ENCODE measurements around the gene KRTAP10-7. TPM values are rescaled to one million over a fixed set of nuclear protein-coding genes. Genes with fewer than 3 reads are reported as not detected.

Gene KRTAP10-7
- total and polyA plus RNA-seq, 2 donors from 2014 or later (not counting 2 experiments from before 2014, with no cell fraction given) = not detected

Other genes starting within 250 kb of the KRTAP10-7 start
- gene TRPM2, start 247.0 kb upstream of the KRTAP10-7 start, total RNA-seq = 1.1 and 2.5 TPM in 2 replicates
- 1.5 and 3.4 TPM in 2 replicates for gene TRPM2, start 247.0 kb upstream of the KRTAP10-7 start, polyA plus RNA-seq
- 2.0 and 2.6 TPM in 2 replicates for gene LRRC3, start 145.1 kb upstream of the KRTAP10-7 start, total RNA-seq
- gene LRRC3, start 145.1 kb upstream of the KRTAP10-7 start, polyA plus RNA-seq = 1.3 and 1.4 TPM in 2 replicates
- gene KRTAP10-1, start 60.4 kb upstream of the KRTAP10-7 start, total RNA-seq = not detected in 2 replicates
- not detected in 2 replicates for gene KRTAP10-1, start 60.4 kb upstream of the KRTAP10-7 start, polyA plus RNA-seq
- gene KRTAP10-2, start 49.1 kb upstream of the KRTAP10-7 start, total RNA-seq = not detected in 2 replicates
- not detected in 2 replicates for gene KRTAP10-2, start 49.1 kb upstream of the KRTAP10-7 start, polyA plus RNA-seq
- gene KRTAP10-3, start 41.8 kb upstream of the KRTAP10-7 start, total RNA-seq = not detected in 2 replicates
- not detected in 2 replicates for gene KRTAP10-3, start 41.8 kb upstream of the KRTAP10-7 start, polyA plus RNA-seq
- gene KRTAP10-4, start 26.9 kb upstream of the KRTAP10-7 start, total RNA-seq = not detected in 2 replicates
- not detected in 2 replicates for gene KRTAP10-4, start 26.9 kb upstream of the KRTAP10-7 start, polyA plus RNA-seq
- not detected in 2 replicates for gene KRTAP10-5, start 20.0 kb upstream of the KRTAP10-7 start, total RNA-seq
- gene KRTAP10-5, start 20.0 kb upstream of the KRTAP10-7 start, polyA plus RNA-seq = not detected in 2 replicates
- gene KRTAP10-6, start 8.1 kb upstream of the KRTAP10-7 start, total RNA-seq = not detected in 2 replicates
- not detected in 2 replicates for gene KRTAP10-6, start 8.1 kb upstream of the KRTAP10-7 start, polyA plus RNA-seq
- gene KRTAP10-8, start 11.5 kb downstream of the KRTAP10-7 start, total RNA-seq = not detected in 2 replicates
- not detected in 2 replicates for gene KRTAP10-8, start 11.5 kb downstream of the KRTAP10-7 start, polyA plus RNA-seq
- gene KRTAP10-9, start 26.5 kb downstream of the KRTAP10-7 start, total RNA-seq = not detected in 2 replicates
- gene KRTAP10-9, start 26.5 kb downstream of the KRTAP10-7 start, polyA plus RNA-seq = not detected in 2 replicates
- not detected in 2 replicates for gene KRTAP10-10, start 36.8 kb downstream of the KRTAP10-7 start, total RNA-seq
- gene KRTAP10-10, start 36.8 kb downstream of the KRTAP10-7 start, polyA plus RNA-seq = not detected in 2 replicates
- not detected in 2 replicates for gene KRTAP10-11, start 45.8 kb downstream of the KRTAP10-7 start, total RNA-seq
- not detected in 2 replicates for gene KRTAP10-11, start 45.8 kb downstream of the KRTAP10-7 start, polyA plus RNA-seq
- gene KRTAP12-4, start 54.1 kb downstream of the KRTAP10-7 start, total RNA-seq = not detected in 2 replicates
- not detected in 2 replicates for gene KRTAP12-4, start 54.1 kb downstream of the KRTAP10-7 start, polyA plus RNA-seq
- gene KRTAP12-3, start 57.3 kb downstream of the KRTAP10-7 start, total RNA-seq = not detected in 2 replicates
- not detected in 2 replicates for gene KRTAP12-3, start 57.3 kb downstream of the KRTAP10-7 start, polyA plus RNA-seq
- not detected in 2 replicates for gene KRTAP12-2, start 66.3 kb downstream of the KRTAP10-7 start, total RNA-seq
- gene KRTAP12-2, start 66.3 kb downstream of the KRTAP10-7 start, polyA plus RNA-seq = not detected in 2 replicates
- not detected in 2 replicates for gene KRTAP12-1, start 81.6 kb downstream of the KRTAP10-7 start, total RNA-seq
- gene KRTAP12-1, start 81.6 kb downstream of the KRTAP10-7 start, polyA plus RNA-seq = not detected in 2 replicates
- gene KRTAP10-12, start 96.6 kb downstream of the KRTAP10-7 start, total RNA-seq = not detected in 2 replicates
- not detected in 2 replicates for gene KRTAP10-12, start 96.6 kb downstream of the KRTAP10-7 start, polyA plus RNA-seq
- not detected in 2 replicates for gene TSPEAR, start 111.0 kb downstream of the KRTAP10-7 start, total RNA-seq
- gene TSPEAR, start 111.0 kb downstream of the KRTAP10-7 start, polyA plus RNA-seq = not detected in 2 replicates
- 52.5 and 55.4 TPM in 2 replicates for gene UBE2G2, start 201.2 kb downstream of the KRTAP10-7 start, total RNA-seq
- gene UBE2G2, start 201.2 kb downstream of the KRTAP10-7 start, polyA plus RNA-seq = 26.4 and 30.1 TPM in 2 replicates
- gene SUMO3, start 217.5 kb downstream of the KRTAP10-7 start, total RNA-seq = 127 and 134 TPM in 2 replicates
- gene SUMO3, start 217.5 kb downstream of the KRTAP10-7 start, polyA plus RNA-seq = 129 and 147 TPM in 2 replicates

All from foreskin keratinocyte (primary cell).